Measurements from ENCODE around the gene COLEC12. TPM values are rescaled to one million over a fixed set of nuclear protein-coding genes. Genes with fewer than 3 reads are reported as not detected.
"Not testable (repeated sequence)": the region's sequence is repeated elsewhere in the genome, so short reads cannot be mapped to it uniquely, and the experiment has no call there.

Gene COLEC12
- total RNA-seq, 4 donors from 2014 or later = 6.3 to 34.7 (median 19.8) TPM

GRCh38 chr18:317618-318017 lies 182.9 kb downstream of the COLEC12 start:
- H3K4me3 ChIP-seq (replicated peaks in 1 of 3) = no peak overlapping the region
- no peak overlapping the region for H3K27ac ChIP-seq
- DNase-seq = peak in 1 of 2 donors; percentile 28
- H3K27me3 ChIP-seq = no peaks in the 10 kb centered on the region
- intact Hi-C loops (cut with DNase I) = no loop called here
- WGBS, 2 donors = 67 to 73% methylated on average over 6 of the region's 6 CpGs
- H3K4me1 ChIP-seq = peaks cover 0 to 2% of the 10 kb centered on the region in 2 donors
- no peak for TF ChIP-seq POLR2A (IDR thresholded peaks at IDR 0.05)
- TF ChIP-seq CTCF (IDR thresholded peaks at IDR 0.05) = no peak
- H3K36me3 ChIP-seq = no peaks in the 10 kb centered on the region
- H3K9me3 ChIP-seq = no peaks in the 10 kb centered on the region

GRCh38 chr18:316393-316792 lies 184.1 kb downstream of the COLEC12 start:
- Histone ChIP-seq H3K4me3 (replicated peaks in 1 of 3) (no peak overlapping the region), H3K9me3 (no peaks in the 10 kb centered on the region), H3K27ac (no peak overlapping the region), H3K4me1 (no peaks in the 10 kb centered on the region), H3K36me3 (no peaks in the 10 kb centered on the region), H3K27me3 (no peaks in the 10 kb centered on the region)
- 82 to 83% methylated on average over 8 of the region's 8 CpGs for WGBS, 2 donors
- TF ChIP-seq CTCF (IDR thresholded peaks at IDR 0.05) (no peak), POLR2A (IDR thresholded peaks at IDR 0.05) (no peak)
- intact Hi-C loops (cut with DNase I) = no loop called here
- DNase-seq = no peak

- Histone ChIP-seq H3K4me3 (replicated peaks in 1 of 3) (no peak overlapping the region), H3K4me1 (no peaks in the 10 kb centered on the region), H3K9me3 (no peaks in the 10 kb centered on the region), H3K36me3 (no peaks in the 10 kb centered on the region), H3K27me3 (no peaks in the 10 kb centered on the region), H3K27ac (no peak overlapping the region)
- intact Hi-C loops (cut with DNase I) = no loop called here
- no peak for TF ChIP-seq POLR2A (IDR thresholded peaks at IDR 0.05)
- no peak for TF ChIP-seq CTCF (IDR thresholded peaks at IDR 0.05)
- DNase-seq = no peak
Observed at GRCh38 chr18:313931-314330, 186.6 kb downstream of the COLEC12 start.

- TF ChIP-seq CTCF (IDR thresholded peaks at IDR 0.05) (no peak), POLR2A (IDR thresholded peaks at IDR 0.05) (no peak)
- no peak overlapping the region for H3K27ac ChIP-seq
- H3K27me3 ChIP-seq = no peaks in the 10 kb centered on the region
- no peaks in the 10 kb centered on the region for H3K36me3 ChIP-seq
- H3K4me1 ChIP-seq = no peaks in the 10 kb centered on the region
- H3K4me3 ChIP-seq (replicated peaks in 1 of 3) = no peak overlapping the region
- no peak for DNase-seq
- intact Hi-C loops (cut with DNase I) = no loop called here
- 67 to 68% methylated on average over 4 of the region's 4 CpGs for WGBS, 2 donors
- H3K9me3 ChIP-seq = no peaks in the 10 kb centered on the region
Observed at GRCh38 chr18:312415-312814, 188.1 kb downstream of the COLEC12 start.

GRCh38 chr18:310042-310441 lies 190.5 kb downstream of the COLEC12 start:
- Histone ChIP-seq H3K9me3 (no peaks in the 10 kb centered on the region), H3K27ac (no peak overlapping the region), H3K4me3 (replicated peaks in 1 of 3) (no peak overlapping the region), H3K4me1 (no peaks in the 10 kb centered on the region), H3K36me3 (no peaks in the 10 kb centered on the region), H3K27me3 (no peaks in the 10 kb centered on the region)
- DNase-seq = no peak
- intact Hi-C loops (cut with DNase I) = no loop called here
- TF ChIP-seq CTCF (IDR thresholded peaks at IDR 0.05) (no peak), POLR2A (IDR thresholded peaks at IDR 0.05) (no peak)

- intact Hi-C loops (cut with DNase I); H3K27ac ChIP-seq; H3K4me1 ChIP-seq; H3K36me3 ChIP-seq; H3K27me3 ChIP-seq; DNase-seq; H3K4me3 ChIP-seq (replicated peaks in 1 of 3); H3K9me3 ChIP-seq: not testable (repeated sequence)
- WGBS, 2 donors = 92% methylated on average over 4 of the region's 4 CpGs
Observed at GRCh38 chr18:308086-308485, 192.4 kb downstream of the COLEC12 start.

All from thyroid gland (tissue), 4 donors.